AG04449 (cell line): ENCODE measurements around the gene SEMA4A.

Experiments used
- CTCF ChIA-PET: fragments of 350-600 bp; formaldehyde crosslinking; extraction: SDS; loops from one replicate; lab custom pipeline; 2021; ENCODE audit warnings: antibody characterized with exemption; lab: Yijun Ruan, JAX
- POLR2A ChIA-PET: fragments of 400-600, 350-600 bp; formaldehyde crosslinking; extraction: SDS; loops from one replicate; lab custom pipeline; 2020; ENCODE audit warnings: antibody characterized with exemption, inconsistent platforms; lab: Yijun Ruan, JAX
- DNase-seq: peaks from one replicate; pipeline ENCODE4 v3.0.0-alpha.2; 2010; ENCODE audit warnings: low read depth, low spot score
- H3K4me3 ChIP-seq: 2 replicates; pipeline ENCODE4 v1.5.1; 2011; ENCODE audit warnings: low read depth, mild to moderate bottlenecking, control low read depth, low read length
- CTCF ChIP-seq: IDR thresholded peaks from one replicate; pipeline ENCODE4 v1.5.1; 2011; ENCODE audit warnings: mild to moderate bottlenecking, moderate library complexity, low read length, control low read depth, inconsistent platforms; ENCODE audit not compliant: insufficient read depth; ENCODE audit errors: missing control alignments

SEMA4A gene

DNA sequence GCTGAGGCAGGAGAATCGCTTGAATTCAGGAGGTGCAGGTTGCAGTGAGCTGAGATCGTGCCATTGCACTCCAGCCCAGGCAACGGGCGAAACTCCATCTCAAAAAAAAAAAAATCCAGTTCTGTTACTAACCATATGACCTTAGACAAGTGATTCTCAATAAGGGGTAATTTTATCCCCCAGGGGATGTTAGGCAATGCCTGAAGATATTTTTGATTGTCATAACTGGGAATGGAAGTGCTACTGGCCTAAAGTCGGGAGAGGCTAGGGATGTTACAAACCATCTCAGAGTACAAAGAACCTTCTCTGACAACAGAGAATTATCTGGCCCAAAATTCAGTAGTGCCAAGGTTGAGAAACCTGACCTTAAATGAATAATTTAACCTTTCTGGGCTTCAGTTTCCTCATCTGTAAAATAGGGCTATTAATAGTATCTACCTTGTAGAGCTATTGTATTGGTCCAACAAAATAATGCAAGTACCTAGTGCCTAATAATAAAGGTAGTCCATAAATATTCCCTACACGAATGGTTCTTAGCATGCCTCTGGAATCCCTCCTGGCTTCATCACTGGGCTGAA is 44.6 kb upstream of the SEMA4A start:
- POLR2A ChIA-PET = interaction anchor here (0.6 to 0.9 kb wide), 2 partner anchors 16 to 24 kb away, joined by 3 to 4 read pairs; no protein-coding TSS in a partner anchor
- CTCF ChIA-PET = interaction anchor here (1.0 to 29.5 kb wide), 4 partner anchors 10 to 25 kb away, joined by 4 to 1837 read pairs (median 4); partner anchors contain the start of genes LMNA and SEMA4A
- no peak for TF ChIP-seq CTCF
- no peak overlapping the region for H3K4me3 ChIP-seq
- DNase-seq = no peak

- no peak overlapping the region for H3K4me3 ChIP-seq
- POLR2A ChIA-PET = no interaction called here
- DNase-seq = no peak
- no peak for TF ChIP-seq CTCF
- CTCF ChIA-PET = interaction anchor here (1.2 to 29.5 kb wide), 2 partner anchors 19 to 24 kb away, joined by 4 to 1837 read pairs; partner anchors contain the start of genes LMNA and SEMA4A
Measured at GRCh38 chr1:156110252-156110651, 43.1 kb upstream of the SEMA4A start.

- TF ChIP-seq CTCF = no peak
Measured at GRCh38 chr1:156111355-156111962, 41.9 kb upstream of the SEMA4A start.

GRCh38 chr1:156112276-156113137 is 40.9 kb upstream of the SEMA4A start:
- no peak for DNase-seq
- ChIA-PET POLR2A (interaction anchor here (0.7 to 9.7 kb wide), 4 partner anchors 8 to 16 kb away, joined by 4 to 216 read pairs (median 46); no protein-coding TSS in a partner anchor), CTCF (interaction anchor here (0.6 to 46.3 kb wide), 4 partner anchors 10 to 274 kb away, joined by 3 to 1837 read pairs (median 92); partner anchors contain the start of gene MEX3A)
- H3K4me3 ChIP-seq = no peak overlapping the region
- no peak for TF ChIP-seq CTCF

More at GRCh38 chr1:156111355-156111962, 41.9 kb upstream of the SEMA4A start:
- no peak for DNase-seq
- POLR2A ChIA-PET = interaction anchor here (9.7 kb wide), 1 partner anchor 17 kb away, joined by 216 read pairs; no protein-coding TSS in a partner anchor
- CTCF ChIA-PET = interaction anchor here (0.6 to 46.3 kb wide), 7 partner anchors 9 to 208 kb away, joined by 3 to 1837 read pairs (median 3); partner anchors contain the start of gene MEX3A
- no peak overlapping the region for H3K4me3 ChIP-seq

DNA sequence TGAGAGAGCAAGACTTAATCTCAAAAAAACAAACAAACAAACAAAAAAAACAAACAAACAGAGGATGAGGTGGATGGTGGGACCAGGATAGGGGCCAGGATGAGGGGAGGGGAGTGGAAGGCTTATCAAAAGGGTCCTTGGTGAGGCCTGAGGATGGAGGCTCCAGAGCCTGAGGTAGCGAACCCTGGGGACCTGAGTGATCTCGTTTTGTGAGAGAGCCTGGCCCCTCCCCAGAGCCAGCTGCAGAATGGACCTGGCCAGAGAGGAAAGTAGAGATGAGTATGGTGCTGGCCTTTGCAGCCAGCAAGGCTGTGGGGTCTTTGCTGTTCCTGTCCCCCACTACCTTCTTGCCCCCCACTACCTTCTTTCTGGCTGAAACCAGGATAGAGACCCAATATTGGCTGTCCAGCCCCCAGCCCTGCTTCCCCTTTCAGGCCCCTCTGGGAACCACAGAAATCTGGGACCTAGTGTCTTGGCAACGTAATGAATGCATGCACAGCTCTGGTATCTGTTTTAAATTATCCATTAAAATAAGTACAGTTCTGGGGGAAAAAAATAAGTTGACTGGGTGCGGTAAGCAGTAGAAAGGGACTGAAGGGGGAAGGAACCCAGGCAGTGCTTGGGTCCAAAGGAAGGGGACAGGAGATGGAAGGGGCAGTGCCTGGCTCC is 40.0 kb upstream of the SEMA4A start:
- no peak for DNase-seq
- peak overlapping the region; percentile 100 for H3K4me3 ChIP-seq
- TF ChIP-seq CTCF = no peak
- CTCF ChIA-PET = interaction anchor here (0.6 to 46.3 kb wide), 5 partner anchors 9 to 273 kb away, joined by 3 to 1837 read pairs (median 14); partner anchors contain the start of gene MEX3A
- POLR2A ChIA-PET = interaction anchor here (3.4 to 9.7 kb wide), 4 partner anchors 10 to 17 kb away, joined by 16 to 216 read pairs (median 46); no protein-coding TSS in a partner anchor
